Esophagus muscularis mucosa (tissue), 4 donors: Measurements from ENCODE around the gene TMEM169. TPM values are rescaled to one million over a fixed set of nuclear protein-coding genes. Genes with fewer than 3 reads are reported as not detected.

Experiments used
- DNase-seq: peaks from one replicate; pipeline ENCODE4 v3.0.0-alpha.2; 2017; ENCODE audit errors: extremely low spot score
- H3K27ac ChIP-seq, 4 donors: fragments of 200-600 bp; sonication (generic); replicated peaks in 1 of 4; 1 replicate in 3 of 4; 2 replicates in 1 of 4; pipeline ENCODE4 v1.5.1; 2016 to 2019; ENCODE audit warnings: mild to moderate bottlenecking in 1 of 4
- H3K27me3 ChIP-seq, 4 donors: fragments of 200-600 bp; sonication (generic); one replicate each; pipeline versions ENCODE4 v1.5.1 to v1.6.0; 2016 to 2019
- H3K36me3 ChIP-seq, 4 donors: fragments of 200-600 bp; sonication (generic); one replicate each; pipeline ENCODE4 v1.5.1; 2016 to 2019
- H3K4me1 ChIP-seq, 4 donors: fragments of 200-600 bp; sonication (generic); one replicate each; pipeline ENCODE4 v1.5.1; 2016 to 2019
- H3K4me3 ChIP-seq, 4 donors: fragments of 200-600 bp; sonication (generic); 1 replicate in 2 of 4; 2 replicates in 2 of 4; pipeline ENCODE4 v1.5.1; 2016 to 2019; ENCODE audit warnings: mild to moderate bottlenecking in 4 of 4, moderate library complexity in 1 of 4
- H3K9me3 ChIP-seq, 4 donors: fragments of 200-600 bp; sonication (generic); 1 replicate in 3 of 4; 2 replicates in 1 of 4; pipeline ENCODE4 v1.5.1; 2016 to 2019
- EP300 ChIP-seq: sonication (generic); formaldehyde crosslinking; IDR thresholded peaks from one replicate; pipeline ENCODE4 v1.6.1; 2017; ENCODE audit warnings: antibody characterized with exemption
- POLR2A ChIP-seq: fragments of 450-650 bp; IDR thresholded peaks from one replicate; pipeline ENCODE4 v1.6.1; 2017; ENCODE audit warnings: antibody characterized with exemption, moderate library complexity, mild to moderate bottlenecking, low read depth
- POLR2AphosphoS5 ChIP-seq, 2 donors: sonication (generic); formaldehyde crosslinking; IDR thresholded peaks; one replicate each; pipeline ENCODE4 v1.6.1; 2017; ENCODE audit warnings: antibody characterized with exemption in 2 of 2
- WGBS: methylation state at CpG from one replicate; pipeline ENCODE4 v1.1.5; 2018; 5-methylcytosine and 5-hydroxymethylcytosine counted together
- intact Hi-C: fragments of 100-400 bp; cut with DNase I; formaldehyde crosslinking; loops from one replicate; pipeline ENCODE4 v1.15.1; 2023
- total RNA-seq, 4 donors: library from RNA; depleted of rRNA; stranded (reverse); fragments of >200 nt; gene quantifications; one replicate each; pipeline versions ENCODE4 v1.1.0 to v1.2.1, GENCODE V29; 2016
- TF ChIP-seq, protein P1 (sequence below), 3 experiments: fragments of 200-600 bp in 2 of 3; fragments of 450-650 bp in 1 of 3; sonication (generic) in 2 of 3; IDR thresholded peaks; one replicate each; pipeline ENCODE4 v1.5.1; 2017 to 2019; ENCODE audit warnings: antibody characterized with exemption in 3 of 3, mild to moderate bottlenecking in 2 of 3, moderate library complexity in 1 of 3

The TMEM169 gene
- total RNA-seq, 4 donors from 2014 or later = under 0.01 to 0.75 (median 0.51) TPM

DNA sequence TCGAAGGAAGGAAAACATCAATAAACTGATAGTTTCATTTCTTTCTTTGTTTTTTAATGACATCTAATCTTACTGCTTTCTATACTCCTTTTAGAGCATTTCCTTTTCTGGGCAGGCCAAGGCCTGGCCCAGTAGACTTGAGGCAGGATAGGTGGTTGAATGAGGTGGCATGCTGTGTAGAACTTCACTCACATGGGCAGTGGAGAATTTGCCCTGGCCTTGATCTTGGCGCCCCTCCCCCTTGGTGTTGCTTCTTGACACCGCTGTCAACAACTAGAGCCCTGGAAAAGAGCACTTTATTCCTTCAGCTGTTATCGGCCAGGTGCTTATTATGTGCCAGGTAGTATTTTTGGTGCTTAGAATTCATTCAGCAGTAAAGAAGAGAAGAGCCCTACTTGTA is 64.9 kb downstream of the TMEM169 start:
- intact Hi-C loops = no loop called here
- no peaks in the 10 kb centered on the region for H3K9me3 ChIP-seq
- no peaks in the 10 kb centered on the region for H3K27me3 ChIP-seq
- TF ChIP-seq, protein P1, sequence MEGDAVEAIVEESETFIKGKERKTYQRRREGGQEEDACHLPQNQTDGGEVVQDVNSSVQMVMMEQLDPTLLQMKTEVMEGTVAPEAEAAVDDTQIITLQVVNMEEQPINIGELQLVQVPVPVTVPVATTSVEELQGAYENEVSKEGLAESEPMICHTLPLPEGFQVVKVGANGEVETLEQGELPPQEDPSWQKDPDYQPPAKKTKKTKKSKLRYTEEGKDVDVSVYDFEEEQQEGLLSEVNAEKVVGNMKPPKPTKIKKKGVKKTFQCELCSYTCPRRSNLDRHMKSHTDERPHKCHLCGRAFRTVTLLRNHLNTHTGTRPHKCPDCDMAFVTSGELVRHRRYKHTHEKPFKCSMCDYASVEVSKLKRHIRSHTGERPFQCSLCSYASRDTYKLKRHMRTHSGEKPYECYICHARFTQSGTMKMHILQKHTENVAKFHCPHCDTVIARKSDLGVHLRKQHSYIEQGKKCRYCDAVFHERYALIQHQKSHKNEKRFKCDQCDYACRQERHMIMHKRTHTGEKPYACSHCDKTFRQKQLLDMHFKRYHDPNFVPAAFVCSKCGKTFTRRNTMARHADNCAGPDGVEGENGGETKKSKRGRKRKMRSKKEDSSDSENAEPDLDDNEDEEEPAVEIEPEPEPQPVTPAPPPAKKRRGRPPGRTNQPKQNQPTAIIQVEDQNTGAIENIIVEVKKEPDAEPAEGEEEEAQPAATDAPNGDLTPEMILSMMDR (IDR thresholded peaks at IDR 0.05) = no peak
- TF ChIP-seq POLR2A = no peak
- TF ChIP-seq EP300 = no peak
- TF ChIP-seq POLR2AphosphoS5 (IDR thresholded peaks at IDR 0.05) = no peak
- peaks cover 51 to 100% (median 87%) of the 10 kb centered on the region in 4 donors for H3K36me3 ChIP-seq
- no peak overlapping the region for H3K4me3 ChIP-seq
- no peak for DNase-seq
- no peak overlapping the region for H3K27ac ChIP-seq
- no peaks in the 10 kb centered on the region for H3K4me1 ChIP-seq
- 70% methylated on average over 4 of the region's 4 CpGs for WGBS

DNA sequence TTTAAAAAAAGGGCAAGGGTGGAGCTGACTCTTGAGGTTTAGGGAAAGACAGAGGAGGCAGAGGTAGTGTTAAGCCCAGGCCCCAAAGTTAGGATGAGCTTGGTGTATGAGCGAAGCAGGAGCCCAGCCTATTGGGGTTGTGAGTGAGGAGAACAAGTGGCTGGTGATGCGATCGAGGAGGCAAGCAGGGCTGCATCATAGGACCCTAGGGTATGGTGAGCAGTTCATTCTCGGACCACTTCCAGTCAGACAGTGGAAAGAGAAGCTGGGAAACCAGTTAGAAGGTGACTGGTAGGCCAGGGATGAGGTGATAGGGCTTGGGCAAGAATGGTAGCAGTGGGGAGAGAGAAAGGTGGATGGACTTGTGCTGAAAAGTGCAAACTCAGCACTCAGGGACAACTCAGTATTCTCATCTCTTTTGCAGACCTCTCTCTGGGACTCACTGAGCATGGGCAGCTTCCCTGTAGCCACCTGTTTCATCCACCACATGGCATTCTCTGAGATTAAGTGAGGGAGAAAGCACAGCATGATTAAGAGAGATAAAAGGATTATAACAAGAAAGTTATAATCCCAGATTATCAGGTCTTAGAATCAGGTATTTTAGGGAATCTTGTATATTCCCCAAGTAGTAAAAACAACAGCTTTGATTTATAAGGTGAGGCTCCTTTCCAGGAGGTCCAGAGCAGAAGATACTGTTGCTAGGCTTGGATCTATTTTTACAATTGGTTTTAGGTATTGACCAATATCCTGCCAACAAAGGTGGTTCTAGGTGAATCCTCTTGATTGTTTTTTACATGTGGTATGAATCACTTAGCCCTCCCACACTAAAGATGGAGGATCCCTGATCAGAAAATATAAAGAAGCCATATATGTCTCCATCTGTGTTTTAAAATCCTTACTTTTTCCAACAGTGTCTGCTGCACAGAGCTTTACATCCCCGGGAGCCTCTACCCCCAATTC is 65.7 kb downstream of the TMEM169 start:
- no peaks in the 10 kb centered on the region for H3K27me3 ChIP-seq
- TF ChIP-seq EP300 = no peak
- no peak for TF ChIP-seq POLR2A
- TF ChIP-seq, protein P1 (IDR thresholded peaks at IDR 0.05) = no peak
- no peak for TF ChIP-seq POLR2AphosphoS5 (IDR thresholded peaks at IDR 0.05)
- intact Hi-C loops = no loop called here
- peaks cover 48 to 100% (median 87%) of the 10 kb centered on the region in 4 donors for H3K36me3 ChIP-seq
- no peak overlapping the region for H3K4me3 ChIP-seq
- WGBS = 94% methylated on average over 5 of the region's 5 CpGs
- H3K9me3 ChIP-seq = no peaks in the 10 kb centered on the region
- H3K27ac ChIP-seq = no peak overlapping the region
- DNase-seq = no peak
- no peaks in the 10 kb centered on the region for H3K4me1 ChIP-seq

DNA sequence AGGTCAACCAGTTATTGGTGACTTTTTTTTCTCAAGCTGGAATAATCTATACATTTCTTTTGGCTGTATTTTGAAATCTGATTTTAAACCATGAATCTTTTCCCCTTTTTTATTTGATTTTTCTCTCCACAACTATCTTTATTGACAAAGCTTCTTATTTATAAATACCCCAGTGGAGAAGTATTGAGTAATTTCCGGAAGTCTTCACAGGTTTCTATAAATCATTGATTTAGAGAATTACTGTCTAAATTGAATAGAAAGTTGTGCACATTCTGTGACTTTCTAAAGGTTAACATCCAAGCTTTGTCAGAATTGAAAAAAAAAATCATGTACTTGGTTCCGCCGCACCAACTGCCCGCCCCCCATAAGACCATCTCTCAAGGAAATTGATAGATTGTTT is 67.3 kb downstream of the TMEM169 start:
- Histone ChIP-seq H3K9me3 (no peaks in the 10 kb centered on the region), H3K4me3 (no peak overlapping the region), H3K27me3 (no peaks in the 10 kb centered on the region), H3K36me3 (peaks cover 33 to 100% (median 87%) of the 10 kb centered on the region in 4 donors), H3K4me1 (no peaks in the 10 kb centered on the region), H3K27ac (no peak overlapping the region)
- TF ChIP-seq EP300 (no peak), POLR2A (no peak)
- TF ChIP-seq, protein P1 (IDR thresholded peaks at IDR 0.05) = no peak
- 86% methylated on average over 4 of the region's 4 CpGs for WGBS
- intact Hi-C loops = no loop called here
- no peak for DNase-seq

DNA sequence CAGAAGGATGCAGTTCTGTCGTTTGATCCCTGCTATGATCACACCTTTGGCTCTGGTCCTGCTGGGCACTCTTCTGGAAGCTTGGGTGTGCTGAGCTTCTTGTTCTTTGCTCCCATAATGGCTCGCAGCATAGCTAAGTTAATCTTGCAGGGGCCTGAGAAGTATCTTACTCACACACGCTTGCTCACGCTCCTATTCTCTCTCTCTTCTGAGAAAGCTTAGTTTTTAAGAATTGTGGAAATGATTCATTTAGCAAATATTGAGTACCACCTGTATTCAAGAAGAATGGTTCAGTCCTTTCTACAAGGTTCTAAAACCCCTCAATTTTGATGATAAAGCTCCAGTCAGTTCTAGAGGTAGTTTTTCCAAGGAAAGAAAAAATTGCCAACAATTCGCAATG is 68.0 kb downstream of the TMEM169 start:
- no peaks in the 10 kb centered on the region for H3K4me1 ChIP-seq
- DNase-seq = no peak
- H3K27me3 ChIP-seq = no peaks in the 10 kb centered on the region
- no peak overlapping the region for H3K4me3 ChIP-seq
- intact Hi-C loops = no loop called here
- TF ChIP-seq POLR2A (no peak), EP300 (no peak), POLR2AphosphoS5 (IDR thresholded peaks at IDR 0.05) (no peak)
- TF ChIP-seq, protein P1 (IDR thresholded peaks at IDR 0.05) = no peak
- no peaks in the 10 kb centered on the region for H3K9me3 ChIP-seq
- 79% methylated on average over 5 of the region's 5 CpGs for WGBS
- peaks cover 26 to 100% (median 85%) of the 10 kb centered on the region in 4 donors for H3K36me3 ChIP-seq
- H3K27ac ChIP-seq = no peak overlapping the region
